NCI-H446 (cell line): Measurements from ENCODE around the gene FBXW7.

Source experiments
- DNase-seq, 2 experiments: peaks; one replicate each; lab custom pipeline; 2025; lab: John Stamatoyannopoulos, UW

The FBXW7 gene

DNA sequence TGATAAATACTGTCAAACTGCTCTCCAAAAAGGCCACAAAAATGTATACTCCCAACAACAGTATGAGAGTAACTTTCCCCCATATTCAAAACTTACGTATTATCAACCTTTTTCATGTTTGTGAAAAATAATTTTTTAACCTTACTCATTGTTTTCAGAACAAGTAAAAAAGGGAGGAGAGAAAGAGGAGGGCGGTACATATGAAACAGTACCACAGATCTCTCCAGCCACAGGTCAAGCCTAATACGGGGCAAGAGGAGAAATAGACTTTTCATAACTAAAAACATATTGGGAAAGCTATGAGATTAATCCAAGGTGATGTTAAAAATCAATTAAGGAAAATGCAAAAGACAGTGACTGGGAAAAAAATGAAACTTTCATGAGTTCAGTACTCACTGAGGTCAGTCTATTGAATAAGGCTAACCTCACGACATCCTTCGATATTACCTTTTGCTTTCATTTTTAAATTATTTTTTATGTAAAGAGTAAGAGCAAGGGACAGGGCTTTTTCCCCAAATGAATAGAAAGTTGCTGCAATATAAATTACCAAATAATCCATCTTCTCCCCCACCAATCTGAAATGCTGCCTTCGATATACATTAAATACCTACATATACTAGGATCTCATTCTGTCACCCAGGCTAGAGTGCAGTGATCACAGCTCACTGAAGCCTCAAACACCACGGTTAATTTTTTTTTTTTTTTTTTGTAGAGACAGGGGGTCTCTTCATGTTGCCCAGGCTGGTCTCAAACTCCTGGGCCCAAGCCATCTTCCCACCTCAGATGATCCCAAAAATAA lies 25.3 kb downstream of the FBXW7 start:
- DNase-seq: no peak

DNA sequence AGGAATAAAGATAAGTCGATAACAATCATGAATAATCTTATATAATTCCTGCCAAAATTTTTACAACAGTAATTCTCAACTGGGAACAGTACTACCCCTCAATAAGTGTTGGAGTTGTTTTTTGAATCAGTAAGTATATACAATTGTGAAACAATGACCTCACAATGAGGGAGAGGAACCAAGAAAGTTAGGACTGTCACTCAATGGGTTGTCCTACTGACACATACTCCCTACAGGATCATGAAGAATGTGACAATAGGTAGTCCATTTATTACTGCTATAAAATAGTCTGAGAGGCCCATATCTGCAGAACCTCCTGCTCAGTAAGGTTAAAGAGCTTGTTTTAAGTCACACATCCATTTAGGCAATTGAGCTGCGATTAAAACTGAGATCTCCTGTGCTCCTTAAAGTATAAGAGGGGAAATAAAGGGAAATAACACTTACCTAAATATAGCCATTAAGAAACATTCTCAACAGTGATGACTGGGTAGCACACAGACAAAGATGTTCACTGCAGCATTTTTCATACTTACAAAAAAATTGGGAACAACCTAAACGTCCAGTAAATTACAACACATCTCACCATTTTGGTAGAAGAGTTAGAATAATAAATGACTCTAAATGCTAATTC lies 26.2 kb downstream of the FBXW7 start:
- DNase-seq: no peak

DNA sequence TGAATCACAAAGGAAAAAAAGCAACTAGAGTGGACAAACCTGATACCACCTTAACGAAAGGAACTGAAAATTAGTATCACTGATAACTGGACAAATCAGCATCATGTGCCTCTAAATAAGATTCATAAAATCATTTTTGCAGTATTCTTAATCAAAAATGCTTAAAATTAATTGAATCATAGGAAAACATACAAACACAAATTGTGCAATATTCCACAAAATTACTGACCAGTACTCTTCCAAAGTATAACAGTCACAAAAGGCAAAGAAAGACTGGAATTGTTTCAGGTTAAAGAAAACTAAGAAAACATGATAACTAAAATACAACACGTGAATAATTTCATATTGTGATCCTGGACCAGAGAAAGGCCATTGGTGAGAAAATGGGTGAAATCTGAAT lies 27.1 kb downstream of the FBXW7 start:
- DNase-seq: no peak

DNA sequence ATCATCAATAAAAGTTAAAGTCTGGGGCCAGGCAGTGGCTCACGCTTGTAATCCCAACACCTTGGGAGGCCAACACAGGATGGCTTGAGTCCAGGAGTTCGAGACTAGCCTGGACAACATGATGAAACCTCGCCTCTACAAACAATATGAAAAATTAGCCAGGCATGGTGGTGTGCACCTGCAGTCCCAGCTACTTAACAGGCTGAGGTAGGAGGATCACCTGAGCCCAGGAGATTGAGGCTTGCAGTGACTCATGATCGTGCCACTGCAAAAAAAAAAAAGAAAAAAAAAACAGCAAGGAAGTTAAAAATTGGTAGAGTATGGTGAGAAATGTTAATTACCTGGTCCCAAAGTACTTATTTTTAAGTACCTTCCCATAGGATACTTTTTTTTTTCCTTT lies 27.5 kb downstream of the FBXW7 start:
- no peak for DNase-seq

DNA sequence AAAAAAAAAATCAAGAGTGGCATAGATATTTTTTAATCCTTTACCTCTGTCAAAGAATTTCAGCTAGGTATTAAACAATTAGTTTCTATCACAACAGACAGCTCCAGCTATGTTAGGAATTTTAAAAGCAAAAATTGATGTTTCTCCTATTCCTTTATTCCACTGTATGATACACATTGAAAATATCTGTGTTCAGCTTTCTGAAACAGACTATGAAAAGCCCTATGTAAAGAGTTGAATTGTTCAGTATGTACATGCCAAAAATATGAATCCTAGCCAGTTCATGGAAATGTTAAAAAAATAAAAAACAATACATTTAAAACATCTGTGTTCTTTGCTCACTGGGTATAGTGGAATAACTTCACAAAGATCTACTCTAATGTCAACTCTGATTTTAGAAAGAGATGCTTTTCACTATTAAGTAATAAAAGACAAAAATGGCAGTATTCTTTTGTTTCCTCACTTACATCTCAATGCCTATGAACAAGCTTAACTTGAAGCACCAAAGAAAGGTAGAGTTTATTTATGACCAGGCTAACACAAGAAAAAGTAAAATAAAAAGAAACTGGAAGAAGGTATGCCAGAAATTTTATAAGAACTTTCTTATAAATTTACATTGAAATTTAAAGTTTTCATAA lies 32.1 kb downstream of the FBXW7 start:
- DNase-seq: no peak

DNA sequence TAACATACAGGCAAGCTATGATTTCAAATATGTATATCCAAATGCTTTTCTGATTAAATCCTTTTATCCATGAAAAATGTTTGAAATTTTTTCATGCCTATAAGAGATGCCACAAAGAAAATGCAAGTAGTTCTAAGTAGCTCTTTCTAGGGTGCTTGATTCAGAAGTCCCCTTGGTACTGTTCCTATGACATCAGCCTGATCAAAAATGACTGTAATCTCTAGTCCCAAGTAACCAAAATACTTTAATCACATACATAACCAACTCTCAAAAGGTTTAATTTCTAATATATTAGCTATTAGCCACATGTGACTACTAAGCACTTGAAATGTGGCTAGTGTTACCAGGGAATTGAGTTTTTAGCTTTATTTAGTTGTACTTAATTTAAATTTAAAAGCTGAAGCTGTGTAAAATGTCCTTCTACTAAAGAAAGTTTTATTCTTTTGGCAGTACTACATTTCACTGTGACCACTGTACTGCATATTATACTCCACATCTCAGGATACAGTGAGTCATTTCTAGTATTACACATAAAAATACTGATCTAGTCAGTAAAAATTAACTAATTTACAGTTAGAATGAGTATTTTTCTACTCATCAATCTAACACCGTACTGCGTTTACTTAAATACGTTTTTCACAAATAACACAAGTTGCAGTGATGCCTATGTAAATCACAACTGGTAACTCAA lies 33.9 kb downstream of the FBXW7 start:
- DNase-seq: no peak

DNA sequence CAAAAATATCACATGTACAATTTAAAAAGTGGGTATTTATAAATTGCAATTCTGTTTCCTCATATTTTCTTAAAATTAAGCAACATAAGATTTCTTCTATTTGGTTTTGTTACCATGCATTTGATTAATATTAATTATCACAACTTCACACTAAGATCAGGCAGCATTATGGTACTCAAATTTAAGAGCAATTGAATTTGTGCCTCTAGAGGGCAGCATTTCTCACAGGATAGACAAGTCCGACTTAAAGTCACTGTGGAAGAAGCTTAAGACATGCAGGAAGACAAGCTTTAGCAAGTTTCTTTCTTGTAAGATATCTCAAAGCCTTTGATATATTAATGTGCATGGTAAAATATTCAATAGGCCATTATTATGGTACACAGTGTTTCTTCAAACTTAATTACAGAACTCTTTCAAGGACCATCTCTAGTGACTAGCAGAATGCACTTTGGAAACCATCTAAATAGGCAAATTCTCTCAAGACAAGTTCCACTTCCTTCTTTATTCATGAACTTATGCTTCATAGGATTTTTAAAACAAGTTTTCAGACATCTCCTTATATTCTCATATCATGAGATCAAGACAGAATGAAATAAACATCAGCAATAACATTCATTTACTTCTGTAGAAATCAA lies 35.0 kb downstream of the FBXW7 start:
- DNase-seq: peak; percentile 52 to 76

DNA sequence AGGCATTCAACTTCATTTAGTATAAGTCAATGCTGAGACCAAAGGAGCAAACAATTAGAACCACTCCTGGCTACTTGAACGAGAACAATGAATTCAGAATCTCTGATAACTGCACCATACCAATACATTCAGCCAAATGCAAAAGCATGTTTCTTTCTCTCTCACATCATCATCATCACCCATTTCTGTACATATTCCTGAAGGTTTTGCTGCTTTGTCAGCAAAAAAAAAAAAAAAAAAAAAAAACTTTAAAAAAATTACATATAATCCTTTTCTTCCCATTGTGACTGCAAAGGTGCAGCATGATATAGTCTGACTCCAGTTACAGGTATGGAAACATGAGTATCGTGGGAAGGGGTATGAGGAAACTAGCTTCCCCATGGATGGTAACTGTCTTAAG lies 35.6 kb downstream of the FBXW7 start:
- DNase-seq: no peak

DNA sequence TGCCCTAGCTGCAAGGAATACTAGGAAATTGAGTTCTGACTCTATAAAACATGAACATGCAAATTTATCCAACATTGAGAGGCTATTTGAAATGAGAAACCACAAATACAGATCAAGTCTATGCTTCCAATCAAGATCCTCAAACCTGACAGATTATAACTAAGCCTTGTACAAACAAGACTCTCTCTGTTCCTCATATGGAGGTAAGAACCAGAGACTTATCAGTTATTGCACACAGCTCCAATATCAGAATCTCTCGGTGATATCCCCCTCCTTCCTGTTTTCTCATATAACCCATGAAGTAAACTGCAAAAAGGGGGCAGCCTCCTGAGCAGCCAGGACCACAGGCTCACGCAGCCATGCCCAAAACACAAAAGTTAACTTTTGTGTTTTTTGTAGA lies 36.5 kb downstream of the FBXW7 start:
- DNase-seq: no peak

DNA sequence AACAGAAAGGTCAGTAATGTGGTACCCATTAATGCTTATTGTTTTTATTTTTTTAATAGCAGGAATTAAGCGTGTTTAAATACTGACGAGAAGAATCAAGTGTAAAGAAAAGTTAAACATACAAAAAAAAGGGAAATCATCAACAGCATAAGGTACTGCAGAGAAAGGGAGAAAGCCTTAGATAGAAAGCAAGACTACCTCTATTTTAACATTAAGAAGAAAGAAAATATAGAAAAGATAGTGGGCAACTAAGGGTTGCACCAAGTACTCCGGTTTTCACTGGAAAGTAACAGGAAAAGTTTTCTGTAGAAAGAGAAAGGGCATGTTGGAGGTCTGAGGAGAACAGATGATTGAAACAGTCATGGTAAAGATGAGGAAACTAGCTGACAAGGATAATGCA lies 41.9 kb downstream of the FBXW7 start:
- DNase-seq: no peak

DNA sequence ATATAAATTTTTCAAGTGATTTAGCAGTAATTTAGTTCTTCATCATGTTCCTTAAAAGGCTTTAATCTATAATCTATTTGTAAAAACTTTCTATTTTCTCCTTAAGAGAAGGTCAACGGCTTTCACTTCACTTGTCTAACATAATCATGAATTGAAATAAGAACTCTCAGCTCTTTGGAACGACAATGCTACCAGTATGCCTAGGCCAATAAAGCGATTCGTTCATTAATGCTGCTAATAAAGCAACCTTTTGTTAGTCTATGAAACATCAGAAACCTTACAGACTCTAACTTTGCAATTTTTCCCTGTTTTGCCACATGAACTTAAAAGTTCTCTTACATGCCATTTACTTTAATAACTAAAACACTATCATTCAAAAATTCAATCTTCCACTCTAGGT lies 47.6 kb downstream of the FBXW7 start:
- no peak for DNase-seq

DNA sequence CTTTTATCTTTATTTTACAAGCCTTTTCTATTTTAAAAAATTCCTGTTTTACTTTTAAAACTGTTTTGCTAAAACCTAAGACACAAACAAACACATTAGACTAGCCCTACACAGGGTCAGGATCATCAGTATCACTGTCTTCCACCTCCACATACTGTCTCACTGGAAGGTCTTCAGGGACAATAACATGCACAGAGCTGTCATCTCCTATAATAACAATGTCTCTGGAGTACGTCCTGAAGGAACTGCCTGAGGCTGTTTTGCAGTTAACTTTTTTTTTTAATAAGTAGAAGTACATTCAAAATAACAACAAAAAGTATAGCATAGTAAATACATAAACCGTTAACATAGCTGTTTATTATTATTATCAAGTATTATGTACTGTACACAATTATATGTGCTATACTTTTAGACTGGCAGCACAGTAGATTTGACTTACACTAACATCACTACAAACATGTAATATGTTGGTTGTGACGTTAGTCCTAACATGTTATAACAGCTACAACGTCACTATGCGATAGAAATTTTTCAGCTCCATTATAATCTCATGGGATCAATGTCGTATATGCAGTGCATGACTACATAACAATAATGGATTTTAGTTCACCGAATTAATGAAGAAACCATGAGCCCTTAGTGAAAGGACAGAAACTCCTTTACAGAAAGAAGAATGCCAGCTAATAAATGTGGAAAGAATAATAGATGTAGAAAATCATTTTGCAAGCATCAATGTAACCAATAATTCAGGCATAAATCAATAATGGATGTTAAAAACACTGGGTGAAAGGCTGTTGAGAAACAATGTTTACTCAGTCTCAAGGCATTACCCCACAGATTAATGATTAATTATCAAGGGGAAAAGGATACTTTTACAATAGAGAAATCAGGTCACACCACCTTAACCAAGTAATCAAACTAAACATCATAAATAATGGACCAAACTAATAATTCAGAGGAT lies 49.2 kb downstream of the FBXW7 start:
- DNase-seq: no peak

DNA sequence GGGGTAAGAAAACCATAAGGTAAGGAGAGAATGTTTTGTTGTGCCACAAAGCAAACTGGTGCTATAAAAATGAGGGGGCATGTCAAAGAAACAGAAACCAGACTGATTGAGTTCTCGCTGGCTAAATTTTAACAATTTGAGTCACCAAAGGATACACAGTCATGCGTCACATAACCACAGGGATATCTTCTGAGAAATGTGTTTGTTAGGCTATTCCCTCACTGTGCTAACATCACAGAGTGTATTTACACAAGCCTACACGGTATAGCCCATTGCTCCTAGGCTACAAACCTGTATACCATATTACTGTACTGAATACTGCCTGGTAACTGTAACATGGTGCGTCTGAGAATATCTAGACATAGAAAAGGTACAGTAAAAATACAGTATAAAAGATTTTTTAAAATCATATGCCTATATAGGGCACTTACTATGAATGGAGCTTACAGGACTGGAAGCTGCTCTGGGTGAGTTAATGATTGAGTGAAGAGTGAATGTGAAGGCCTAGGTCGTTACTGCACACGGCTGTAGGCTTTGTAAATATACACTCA lies 50.1 kb downstream of the FBXW7 start:
- no peak for DNase-seq

DNA sequence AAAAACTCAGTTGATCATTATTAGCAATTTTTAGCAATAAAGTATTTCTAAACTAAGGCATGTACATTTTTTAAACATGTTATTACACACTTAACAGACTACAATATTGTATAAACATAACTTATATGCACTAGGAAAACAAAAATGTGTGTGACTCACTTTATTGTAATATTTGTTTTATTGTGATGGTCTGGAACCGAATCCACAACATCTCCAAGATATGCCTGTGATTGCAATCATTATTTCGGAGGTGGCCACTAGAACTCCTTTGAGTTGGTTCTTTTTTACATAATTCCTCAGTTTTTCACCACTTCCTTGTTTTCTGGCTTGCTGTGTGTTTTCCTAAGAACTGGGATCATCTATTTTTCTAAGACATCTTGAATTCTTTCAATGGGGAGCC lies 53.7 kb downstream of the FBXW7 start:
- DNase-seq: no peak

DNA sequence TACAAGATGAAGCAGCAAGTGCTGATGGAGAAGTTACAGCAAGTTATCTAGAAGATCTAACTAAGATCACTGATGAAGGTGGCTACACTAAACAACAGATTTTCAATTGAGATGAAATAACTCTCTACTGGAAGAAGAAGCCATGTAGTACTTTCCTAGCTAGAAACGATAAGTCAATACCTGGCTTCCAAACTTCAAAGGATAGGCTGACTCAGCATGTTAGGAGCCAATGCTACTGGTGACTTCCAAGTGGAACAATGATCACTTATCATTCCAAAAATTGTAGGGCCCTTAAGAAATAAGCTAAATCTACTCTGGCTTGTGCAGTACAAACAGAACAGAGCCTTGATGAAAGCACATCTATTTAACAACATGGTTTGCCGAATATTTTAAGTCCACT lies 55.0 kb downstream of the FBXW7 start:
- DNase-seq: no peak

DNA sequence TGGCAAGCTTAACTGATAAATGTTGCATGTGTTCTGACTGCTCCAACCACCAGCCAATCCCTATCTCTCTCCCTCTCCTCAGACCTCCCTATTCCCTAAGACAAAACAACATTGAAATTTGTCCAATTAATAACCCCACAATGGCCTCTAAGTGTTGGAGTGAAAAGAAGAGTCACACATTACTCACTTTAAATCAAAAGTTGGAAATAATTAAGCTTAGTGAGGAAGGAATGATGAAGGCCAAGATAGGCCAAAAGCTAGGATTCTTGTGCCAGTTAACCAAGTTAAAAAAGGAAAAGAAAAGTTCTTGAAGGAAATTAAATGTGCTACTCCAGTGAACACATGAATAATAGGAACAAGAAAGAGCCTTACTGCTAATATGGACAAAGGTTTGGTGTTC lies 55.6 kb downstream of the FBXW7 start:
- DNase-seq: no peak

DNA sequence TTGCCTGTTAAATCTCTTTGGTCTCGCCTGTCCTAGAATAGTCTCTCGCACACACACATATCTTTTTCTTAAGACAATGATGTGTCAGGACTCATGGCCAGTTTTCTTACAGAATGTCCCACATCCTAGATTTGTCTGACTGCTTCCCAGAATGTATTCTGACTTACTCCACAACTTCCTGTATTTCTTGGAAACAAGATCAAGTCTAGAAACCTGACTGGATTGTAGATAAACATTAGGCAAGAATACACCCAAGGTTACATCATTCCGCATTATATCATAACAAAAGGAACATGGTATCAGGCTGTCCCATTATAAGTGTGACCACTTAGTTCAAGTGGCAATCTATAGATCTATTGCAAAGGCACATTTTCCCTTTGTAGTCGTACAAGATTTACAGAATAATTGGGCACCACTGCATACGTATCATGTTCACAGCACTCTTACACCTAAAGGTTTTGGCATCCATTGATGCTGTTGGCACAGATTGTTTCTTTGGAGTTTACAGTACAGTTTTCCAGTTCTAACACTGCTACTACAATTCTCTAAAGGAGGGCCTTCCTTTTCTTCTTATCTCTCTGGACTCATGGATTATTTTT lies 56.4 kb downstream of the FBXW7 start:
- no peak for DNase-seq

DNA sequence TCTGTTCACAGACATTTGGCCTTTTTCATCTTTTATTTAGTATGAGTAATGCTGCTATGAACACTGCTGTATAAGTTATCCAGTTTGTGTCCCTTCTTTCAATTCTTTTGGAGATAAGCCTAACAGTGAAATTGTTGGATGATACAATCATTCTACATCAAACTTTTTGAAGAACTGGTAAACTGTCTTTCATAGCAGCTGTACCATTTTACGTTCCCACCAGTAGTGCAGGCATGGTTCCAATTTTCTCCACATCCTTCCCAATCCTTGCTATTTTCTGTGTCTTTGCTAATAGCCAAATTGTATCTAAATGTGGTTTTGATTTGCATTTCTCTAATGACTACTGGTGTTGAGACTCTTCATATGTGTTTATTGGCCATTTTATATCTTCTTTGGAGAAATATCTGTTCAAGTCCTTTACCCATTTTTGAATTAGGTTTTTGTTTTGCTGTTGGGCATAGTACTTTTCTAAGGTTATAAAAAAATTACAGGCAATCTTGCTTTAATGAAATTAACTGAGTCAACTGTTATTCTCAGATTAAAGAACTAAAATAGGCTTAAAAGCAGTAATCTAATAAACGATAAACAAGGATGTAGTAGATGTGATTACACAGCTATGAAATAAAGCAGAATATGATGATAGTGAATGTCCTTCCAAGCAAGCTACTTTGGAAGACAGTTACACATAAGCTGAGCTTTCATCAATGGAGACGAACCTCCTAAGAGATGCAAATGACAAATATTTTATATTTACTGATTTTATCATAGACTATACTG lies 57.2 kb downstream of the FBXW7 start:
- DNase-seq: no peak

DNA sequence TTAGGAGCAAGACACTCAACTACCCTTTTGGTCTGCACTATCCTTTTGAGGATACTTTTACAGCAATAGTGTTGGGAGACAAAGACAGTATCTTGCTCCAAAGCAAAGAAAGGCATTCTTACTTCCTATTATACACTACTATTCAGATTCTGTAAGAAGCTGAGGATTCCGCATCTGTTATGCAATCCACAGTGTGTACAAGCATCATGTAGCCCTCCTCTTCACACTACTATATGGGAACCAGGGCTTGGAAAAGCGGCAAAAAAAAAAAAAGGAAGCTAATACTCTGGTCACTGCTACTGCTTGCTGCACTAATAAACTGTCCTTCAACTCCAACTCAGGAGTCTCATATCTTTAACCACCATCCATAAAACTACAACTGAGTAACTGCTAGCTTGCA lies 59.1 kb downstream of the FBXW7 start:
- no peak for DNase-seq
